Vagina (tissue), 2 donors: ENCODE results near the gene AFG3L2.

Source experiments
- POLR2AphosphoS5 ChIP-seq, 2 donors: sonication (generic); formaldehyde crosslinking; IDR thresholded peaks; one replicate each; pipeline ENCODE4 v1.9.0; 2017; ENCODE audit warnings: antibody characterized with exemption in 2 of 2, mild to moderate bottlenecking in 2 of 2, low read depth in 1 of 2; ENCODE audit not compliant: insufficient read depth in 1 of 2
- TF ChIP-seq, protein P1 (sequence below), 3 experiments: fragments of 450-650 bp in 2 of 3; fragments of 200-600 bp in 1 of 3; sonication (generic) in 1 of 3; IDR thresholded peaks; one replicate each; pipeline ENCODE4 v1.5.1; 2017 to 2019; ENCODE audit warnings: antibody characterized with exemption in 3 of 3, mild to moderate bottlenecking in 2 of 3, moderate library complexity in 2 of 3

DNA sequence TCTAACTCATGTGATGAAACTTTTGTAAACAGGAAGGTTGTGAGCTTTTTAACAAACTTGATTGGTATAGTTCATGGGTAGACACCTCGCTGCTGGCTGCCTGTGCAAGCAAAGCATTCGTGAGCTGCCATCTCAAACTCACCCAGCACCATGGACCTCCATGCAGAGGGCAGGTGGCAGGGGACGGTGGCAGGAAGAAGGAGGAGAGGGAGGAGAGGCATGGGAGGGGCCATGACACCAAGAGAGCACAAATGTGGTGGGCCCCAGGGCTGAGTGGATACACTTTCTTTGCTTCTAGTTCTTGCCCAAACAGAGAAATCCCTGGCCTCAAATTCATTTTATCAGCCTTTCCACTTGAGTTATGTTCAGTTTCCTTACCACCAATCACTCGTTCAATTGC lies 29.1 kb downstream of the AFG3L2 start:
- TF ChIP-seq, protein P1, sequence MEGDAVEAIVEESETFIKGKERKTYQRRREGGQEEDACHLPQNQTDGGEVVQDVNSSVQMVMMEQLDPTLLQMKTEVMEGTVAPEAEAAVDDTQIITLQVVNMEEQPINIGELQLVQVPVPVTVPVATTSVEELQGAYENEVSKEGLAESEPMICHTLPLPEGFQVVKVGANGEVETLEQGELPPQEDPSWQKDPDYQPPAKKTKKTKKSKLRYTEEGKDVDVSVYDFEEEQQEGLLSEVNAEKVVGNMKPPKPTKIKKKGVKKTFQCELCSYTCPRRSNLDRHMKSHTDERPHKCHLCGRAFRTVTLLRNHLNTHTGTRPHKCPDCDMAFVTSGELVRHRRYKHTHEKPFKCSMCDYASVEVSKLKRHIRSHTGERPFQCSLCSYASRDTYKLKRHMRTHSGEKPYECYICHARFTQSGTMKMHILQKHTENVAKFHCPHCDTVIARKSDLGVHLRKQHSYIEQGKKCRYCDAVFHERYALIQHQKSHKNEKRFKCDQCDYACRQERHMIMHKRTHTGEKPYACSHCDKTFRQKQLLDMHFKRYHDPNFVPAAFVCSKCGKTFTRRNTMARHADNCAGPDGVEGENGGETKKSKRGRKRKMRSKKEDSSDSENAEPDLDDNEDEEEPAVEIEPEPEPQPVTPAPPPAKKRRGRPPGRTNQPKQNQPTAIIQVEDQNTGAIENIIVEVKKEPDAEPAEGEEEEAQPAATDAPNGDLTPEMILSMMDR (IDR thresholded peaks at IDR 0.05), result no peak
- TF ChIP-seq POLR2AphosphoS5 (IDR thresholded peaks at IDR 0.05; ENCODE audit: insufficient read depth in 1 of 2, low read depth in 1 of 2), result no peak
